ENCODE measurements around the gene DNAH17. TPM values are rescaled to one million over a fixed set of nuclear protein-coding genes. Genes with fewer than 3 reads are reported as not detected.

DNAH17 gene
- total RNA-seq, 2 donors from 2014 or later, result 0.87 to 6.9 TPM

GRCh38 chr17:78525511-78526160 is 51.6 kb downstream of the DNAH17 start:
- Histone ChIP-seq H3K4me1 (replicated peaks) (no peaks in the 10 kb centered on the region), H3K9me3 (no peaks in the 10 kb centered on the region), H3K27me3 (replicated peaks; ENCODE audit: insufficient read depth) (no peaks in the 10 kb centered on the region), H3K36me3 (no peaks in the 10 kb centered on the region), H3K4me3 (no peak overlapping the region), H3K27ac (no peak overlapping the region)
- no peak for DNase-seq (ENCODE audit: low spot score)
- no peak for TF ChIP-seq POLR2A (IDR thresholded peaks at IDR 0.05)
- TF ChIP-seq CTCF (IDR thresholded peaks at IDR 0.05), result no peak
- TF ChIP-seq POLR2AphosphoS5 (IDR thresholded peaks at IDR 0.05), result no peak
- 79% methylated on average over 17 of the region's 17 CpGs for WGBS
- intact Hi-C loops (cut with DNase I), result no loop called here

- no peak overlapping the region for H3K27ac ChIP-seq
- H3K27me3 ChIP-seq (replicated peaks; ENCODE audit: insufficient read depth), result no peaks in the 10 kb centered on the region
- H3K36me3 ChIP-seq, result no peaks in the 10 kb centered on the region
- DNase-seq (ENCODE audit: low spot score), result no peak
- 87% methylated on average over 10 of the region's 23 CpGs for WGBS
- no peaks in the 10 kb centered on the region for H3K9me3 ChIP-seq
- no peak overlapping the region for H3K4me3 ChIP-seq
- TF ChIP-seq POLR2A (IDR thresholded peaks at IDR 0.05) (no peak), POLR2AphosphoS5 (IDR thresholded peaks at IDR 0.05) (no peak), CTCF (IDR thresholded peaks at IDR 0.05) (no peak)
- intact Hi-C loops (cut with DNase I), result no loop called here
- H3K4me1 ChIP-seq (replicated peaks), result no peaks in the 10 kb centered on the region
Measured at GRCh38 chr17:78524870-78525510, 52.2 kb downstream of the DNAH17 start.

DNA sequence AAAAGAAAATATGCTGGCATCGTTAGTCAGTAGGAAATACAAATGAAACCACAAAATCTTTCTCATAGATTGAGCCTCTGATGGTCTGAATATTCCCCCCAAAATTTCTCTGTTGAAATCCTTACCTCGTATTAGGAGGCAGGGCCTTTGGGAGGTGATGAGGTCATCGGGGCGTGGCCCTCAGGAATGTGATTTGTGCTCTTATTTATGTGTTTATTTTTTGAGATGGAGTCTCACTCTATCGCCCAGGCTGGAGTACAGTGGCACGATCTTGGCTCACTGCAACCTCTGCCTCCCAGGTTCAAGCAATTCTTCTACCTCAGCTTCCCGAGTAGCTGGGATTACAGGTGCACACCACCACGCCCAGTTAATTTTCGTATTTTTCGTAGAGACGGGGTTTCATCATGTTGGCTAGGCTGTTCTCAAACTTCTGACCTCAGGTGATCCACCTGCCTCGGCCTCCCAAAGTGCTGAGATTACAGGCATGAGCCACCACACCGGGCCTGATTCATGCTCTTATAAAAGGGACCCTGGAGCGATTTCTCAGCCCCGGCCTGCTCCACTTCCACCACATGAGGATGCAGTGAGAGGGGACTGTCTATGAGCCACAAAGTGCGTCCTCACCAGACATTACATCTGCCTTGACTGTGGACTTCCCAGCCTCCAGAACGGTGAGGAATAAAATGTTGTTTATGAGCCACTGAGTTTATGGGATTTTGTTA is 53.1 kb downstream of the DNAH17 start:
- intact Hi-C loops (cut with DNase I), result no loop called here
- 87% methylated on average over 17 of the region's 17 CpGs for WGBS
- no peak for DNase-seq (ENCODE audit: low spot score)
- Histone ChIP-seq H3K36me3 (no peaks in the 10 kb centered on the region), H3K4me1 (replicated peaks) (no peaks in the 10 kb centered on the region), H3K27ac (no peak overlapping the region), H3K9me3 (no peaks in the 10 kb centered on the region), H3K27me3 (replicated peaks; ENCODE audit: insufficient read depth) (no peaks in the 10 kb centered on the region), H3K4me3 (no peak overlapping the region)
- TF ChIP-seq POLR2A (IDR thresholded peaks at IDR 0.05) (no peak), CTCF (IDR thresholded peaks at IDR 0.05) (no peak), POLR2AphosphoS5 (IDR thresholded peaks at IDR 0.05) (no peak)

DNA sequence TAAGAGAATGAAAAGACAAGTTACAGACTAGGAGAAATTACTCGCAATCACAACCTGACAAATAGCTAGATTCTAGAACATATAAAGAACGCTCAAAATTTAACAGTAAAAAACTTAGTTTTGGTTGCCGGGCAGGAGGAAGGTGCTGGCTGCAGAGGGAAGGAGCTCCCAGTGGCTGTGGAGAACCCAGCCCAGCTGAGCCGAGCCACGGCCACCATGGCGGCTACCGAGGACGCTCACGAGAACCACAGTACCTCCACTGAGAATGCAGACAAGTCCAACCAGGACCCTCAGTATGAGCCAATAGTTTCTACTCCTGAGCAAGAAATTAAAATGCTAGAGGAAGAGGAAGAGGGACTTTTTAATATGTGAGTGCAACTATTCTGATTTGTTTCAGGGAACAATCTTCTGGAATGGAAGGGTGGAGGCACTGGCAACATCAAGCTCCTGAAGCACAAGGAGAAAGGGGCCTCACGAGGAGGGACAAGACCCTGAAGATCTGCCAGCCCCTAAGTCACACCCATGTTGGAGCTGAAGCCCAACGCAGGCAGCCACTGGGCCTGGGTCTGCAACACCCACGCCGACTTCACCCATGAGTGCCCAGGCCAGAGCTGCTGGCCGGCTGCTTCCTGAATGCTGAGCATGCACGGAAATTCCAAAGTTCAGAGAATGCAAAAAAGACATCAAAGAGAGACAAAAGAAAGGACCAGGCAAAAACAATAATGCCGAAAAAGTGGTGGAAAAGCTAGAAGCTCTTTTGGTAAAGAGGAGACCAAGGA is 55.0 kb downstream of the DNAH17 start:
- Histone ChIP-seq H3K27ac (no peak overlapping the region), H3K27me3 (replicated peaks; ENCODE audit: insufficient read depth) (no peaks in the 10 kb centered on the region), H3K4me1 (replicated peaks) (no peaks in the 10 kb centered on the region), H3K4me3 (no peak overlapping the region), H3K36me3 (no peaks in the 10 kb centered on the region), H3K9me3 (no peaks in the 10 kb centered on the region)
- DNase-seq (ENCODE audit: low spot score), result no peak
- TF ChIP-seq POLR2A (IDR thresholded peaks at IDR 0.05), result no peak
- no peak for TF ChIP-seq POLR2AphosphoS5 (IDR thresholded peaks at IDR 0.05)
- no peak for TF ChIP-seq CTCF (IDR thresholded peaks at IDR 0.05)
- intact Hi-C loops (cut with DNase I), result no loop called here
- 94% methylated on average over 16 of the region's 16 CpGs for WGBS
